Fibroblast of lung (primary cell): ENCODE measurements around the gene AGBL1. TPM values are rescaled to one million over a fixed set of nuclear protein-coding genes. Genes with fewer than 3 reads are reported as not detected.

ENCODE experiments used
- DNase-seq, 2 donors: peaks; one replicate each; pipeline versions ENCODE4 v3.0.0 to v3.0.0-alpha.2; 2010; ENCODE audit warnings: low read depth in 2 of 2
- H2AFZ ChIP-seq: 2 replicates; pipeline ENCODE4 v1.5.1; 2012; ENCODE audit warnings: low read length, control low read depth, inconsistent platforms
- H3K27ac ChIP-seq: 2 replicates; pipeline ENCODE4 v1.5.1; 2011; ENCODE audit warnings: low read length, control low read depth; ENCODE audit not compliant: insufficient read depth
- H3K27me3 ChIP-seq: 2 replicates; pipeline ENCODE4 v1.5.1; 2011; ENCODE audit warnings: mild to moderate bottlenecking, low read length; ENCODE audit not compliant: control insufficient read depth, insufficient read depth
- H3K36me3 ChIP-seq: 2 replicates; pipeline ENCODE4 v1.5.1; 2011; ENCODE audit warnings: low read length; ENCODE audit not compliant: control insufficient read depth, insufficient read depth
- H3K4me1 ChIP-seq: 2 replicates; pipeline ENCODE4 v1.5.1; 2011; ENCODE audit warnings: low read length; ENCODE audit not compliant: control insufficient read depth, insufficient read depth; ENCODE audit errors: extremely low read depth
- H3K4me2 ChIP-seq: 2 replicates; pipeline ENCODE4 v1.5.1; 2011; ENCODE audit warnings: low read length, control low read depth; ENCODE audit not compliant: insufficient read depth; ENCODE audit errors: extremely low read depth
- H3K4me3 ChIP-seq, 4 experiments: fragments of 200-600 bp in 1 of 4; sonication (generic) in 1 of 4; replicated peaks in 1 of 4; 2 replicates each; pipeline ENCODE4 v1.5.1; 2011 to 2016; ENCODE audit warnings: low read length in 4 of 4, low read depth in 3 of 4, mild to moderate bottlenecking in 3 of 4, control low read depth in 2 of 4, inconsistent platforms in 1 of 4, mixed read lengths in 1 of 4; ENCODE audit not compliant: insufficient read depth in 1 of 4; ENCODE audit errors: control extremely low read depth in 1 of 4
- H3K79me2 ChIP-seq: 2 replicates; pipeline ENCODE4 v1.5.1; 2012; ENCODE audit warnings: mild to moderate bottlenecking, low read length, inconsistent platforms; ENCODE audit not compliant: control insufficient read depth, insufficient read depth
- H3K9ac ChIP-seq: 2 replicates; pipeline ENCODE4 v1.5.1; 2011; ENCODE audit warnings: mild to moderate bottlenecking, low read length, control low read depth; ENCODE audit not compliant: insufficient read depth
- H3K9me3 ChIP-seq: 2 replicates; pipeline ENCODE4 v1.5.1; 2012; ENCODE audit warnings: low read depth, low read length; ENCODE audit not compliant: control insufficient read depth, insufficient read depth
- H4K20me1 ChIP-seq: 2 replicates; pipeline ENCODE4 v1.5.1; 2011; ENCODE audit warnings: low read length; ENCODE audit not compliant: control insufficient read depth, insufficient read depth; ENCODE audit errors: extremely low read depth
- CTCF ChIP-seq, 2 donors: IDR thresholded peaks in 1 of 2; conservative IDR thresholded peaks in 1 of 2; 1 replicate in 1 of 2; 2 replicates in 1 of 2; pipeline ENCODE4 v1.5.1; 2011 to 2012; ENCODE audit warnings: low read length in 2 of 2, control low read depth in 1 of 2, inconsistent platforms in 1 of 2, low read depth in 1 of 2, mild to moderate bottlenecking in 1 of 2
- EZH2 ChIP-seq: IDR thresholded peaks from 2 replicates; pipeline ENCODE4 v1.5.1; 2012; ENCODE audit warnings: low read length, control low read depth, mild to moderate bottlenecking; ENCODE audit errors: missing control alignments
- polyA plus RNA-seq, 2 donors: library from polyadenylated mRNA; depleted of rRNA in 1 of 2; stranded (reverse) in 1 of 2; unstranded in 1 of 2; fragments of >200 nt; gene quantifications; 2 replicates each; pipeline ENCODE4 v1.2.1, GENCODE V29; 2011 to 2012; ENCODE audit warnings: missing spikeins in 1 of 2
- total RNA-seq: library from RNA; depleted of rRNA; stranded (reverse); fragments of >200 nt; gene quantifications from 2 replicates; pipeline ENCODE4 v1.2.1, GENCODE V29; 2014

The AGBL1 gene
- total and polyA plus RNA-seq, 2 donors (not counting 1 experiment from before 2014, with no cell fraction given) = not detected

- no peak for TF ChIP-seq EZH2
- TF ChIP-seq CTCF (conservative IDR thresholded peaks at IDR 0.05 in 1 of 2, IDR thresholded peaks at IDR 0.05 in 1 of 2; ENCODE audit: low read depth in 1 of 2, low read length in 2 of 2) = no peak
- Histone ChIP-seq H3K9ac (no peak overlapping the region), H2AFZ (no peak overlapping the region), H4K20me1 (no peaks in the 10 kb centered on the region), H3K27me3 (no peaks in the 10 kb centered on the region), H3K4me1 (no peaks in the 10 kb centered on the region), H3K4me2 (no peak overlapping the region), H3K36me3 (no peaks in the 10 kb centered on the region), H3K27ac (no peak overlapping the region), H3K9me3 (no peaks in the 10 kb centered on the region), H3K79me2 (no peaks in the 10 kb centered on the region), H3K4me3 (no peak overlapping the region)
- DNase-seq = no peak
Measured at GRCh38 chr15:86630946-86631345, 551.3 kb downstream of the AGBL1 start.

- no peak overlapping the region for H3K4me3 ChIP-seq
- no peak for DNase-seq
- no peaks in the 10 kb centered on the region for H3K4me1 ChIP-seq
- no peak overlapping the region for H2AFZ ChIP-seq
- H3K4me2 ChIP-seq = no peak overlapping the region
- H3K79me2 ChIP-seq = no peaks in the 10 kb centered on the region
- H4K20me1 ChIP-seq = no peaks in the 10 kb centered on the region
- H3K9ac ChIP-seq = no peak overlapping the region
- H3K36me3 ChIP-seq = no peaks in the 10 kb centered on the region
- no peak overlapping the region for H3K27ac ChIP-seq
- TF ChIP-seq CTCF (conservative IDR thresholded peaks at IDR 0.05 in 1 of 2, IDR thresholded peaks at IDR 0.05 in 1 of 2; ENCODE audit: low read depth in 1 of 2, low read length in 2 of 2) = no peak
- TF ChIP-seq EZH2 = no peak
- no peaks in the 10 kb centered on the region for H3K9me3 ChIP-seq
- H3K27me3 ChIP-seq = no peaks in the 10 kb centered on the region
Measured at GRCh38 chr15:86634146-86634545, 554.5 kb downstream of the AGBL1 start.

- Histone ChIP-seq H3K79me2 (no peaks in the 10 kb centered on the region), H2AFZ (no peak overlapping the region)
Measured at GRCh38 chr15:86634992-86635638, 555.4 kb downstream of the AGBL1 start.

More at GRCh38 chr15:86634992-86635638, 555.4 kb downstream of the AGBL1 start:
- Histone ChIP-seq H3K4me3 (no peak overlapping the region), H3K27ac (no peak overlapping the region), H3K36me3 (no peaks in the 10 kb centered on the region), H3K27me3 (no peaks in the 10 kb centered on the region), H4K20me1 (no peaks in the 10 kb centered on the region), H3K4me2 (no peak overlapping the region), H3K9ac (no peak overlapping the region), H3K9me3 (no peaks in the 10 kb centered on the region), H3K4me1 (no peaks in the 10 kb centered on the region)
- TF ChIP-seq EZH2 (no peak), CTCF (conservative IDR thresholded peaks at IDR 0.05 in 1 of 2, IDR thresholded peaks at IDR 0.05 in 1 of 2; ENCODE audit: low read depth in 1 of 2, low read length in 2 of 2) (no peak)
- DNase-seq = no peak
